ENCODE data around the gene FRMD7.

FRMD7 gene

DNA sequence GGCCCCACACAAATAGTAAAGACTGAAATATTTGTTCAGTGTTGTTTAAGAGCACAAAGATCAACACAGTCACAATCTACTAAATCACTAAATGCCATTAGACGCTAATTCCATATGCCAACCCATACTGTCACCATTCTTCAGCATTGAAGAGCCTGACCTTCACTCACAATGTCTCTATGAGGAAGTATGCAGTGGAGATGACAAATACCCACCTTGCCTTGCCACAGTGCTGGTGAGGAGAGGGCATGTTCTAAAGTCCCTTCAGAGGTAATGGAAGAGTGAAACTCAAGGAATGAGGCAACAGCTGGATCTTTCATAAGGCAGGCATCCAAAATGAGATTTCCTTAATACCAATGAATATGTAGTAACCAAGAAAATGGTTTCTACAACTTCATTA is 50.4 kb downstream of the FRMD7 start:
- DNase-seq (ENCODE audit: low spot score): no peak
- no peak for TF ChIP-seq CTCF (IDR thresholded peaks at IDR 0.05; ENCODE audit: extremely low read depth, missing control alignments)

DNA sequence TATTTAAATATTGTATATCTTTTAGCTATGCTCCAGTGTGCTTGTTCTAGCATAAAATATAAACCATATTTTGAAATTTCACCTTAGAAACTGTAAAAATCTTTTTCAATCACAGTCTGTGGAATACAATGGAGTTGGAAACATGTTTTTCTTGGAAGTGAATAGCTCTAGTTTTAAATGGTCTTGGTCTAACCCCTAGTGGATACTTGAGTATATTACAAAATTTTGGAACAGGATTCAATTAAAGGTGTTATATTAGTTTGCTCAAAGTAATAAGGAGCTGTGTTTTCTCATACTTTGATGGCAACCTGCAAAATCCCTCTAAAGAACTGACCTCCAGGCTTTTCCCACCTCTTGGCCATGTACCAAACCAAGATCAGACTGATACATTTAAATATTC is 56.6 kb downstream of the FRMD7 start:
- no peak for DNase-seq (ENCODE audit: low spot score)
- TF ChIP-seq CTCF (IDR thresholded peaks at IDR 0.05; ENCODE audit: extremely low read depth, missing control alignments): no peak

GRCh38 chrX:132068405-132068804 is 59.4 kb downstream of the FRMD7 start:
- no peak for DNase-seq (ENCODE audit: low spot score)
- no peak for TF ChIP-seq CTCF (IDR thresholded peaks at IDR 0.05; ENCODE audit: extremely low read depth, missing control alignments)

DNA sequence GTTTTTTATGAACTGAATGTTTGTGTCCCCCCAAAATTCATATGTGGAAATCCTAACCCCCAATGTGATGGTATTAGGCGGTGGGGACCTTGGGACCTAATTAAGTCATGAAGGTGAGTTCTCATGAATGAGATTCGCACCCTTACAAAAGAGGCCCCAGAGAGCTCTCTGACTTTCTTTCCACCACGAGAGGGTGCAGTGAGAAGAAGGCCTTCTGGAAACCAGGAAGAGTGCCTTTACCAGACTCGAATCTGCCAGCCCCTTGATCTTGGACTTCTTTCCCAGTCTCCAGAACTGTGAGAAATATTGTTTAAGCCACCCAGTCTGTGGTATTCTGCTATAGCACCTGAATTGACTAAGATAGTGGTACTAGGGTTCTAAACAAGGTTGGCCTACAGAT is 64.0 kb downstream of the FRMD7 start:
- no peak for DNase-seq (ENCODE audit: low spot score)
- TF ChIP-seq CTCF (IDR thresholded peaks at IDR 0.05; ENCODE audit: extremely low read depth, missing control alignments): no peak

GRCh38 chrX:132063334-132063733 is 64.5 kb downstream of the FRMD7 start:
- TF ChIP-seq CTCF (IDR thresholded peaks at IDR 0.05; ENCODE audit: extremely low read depth, missing control alignments): no peak
- no peak for DNase-seq (ENCODE audit: low spot score)

GRCh38 chrX:132059973-132060540 is 67.8 kb downstream of the FRMD7 start:
- TF ChIP-seq CTCF (IDR thresholded peaks at IDR 0.05; ENCODE audit: extremely low read depth, missing control alignments): no peak
- DNase-seq (ENCODE audit: low spot score): no peak

- DNase-seq (ENCODE audit: low spot score): no peak
- no peak for TF ChIP-seq CTCF (IDR thresholded peaks at IDR 0.05; ENCODE audit: extremely low read depth, missing control alignments)
Measured at GRCh38 chrX:132058975-132059374, 68.8 kb downstream of the FRMD7 start.

Data from GM20000 (cell line).